ENCODE data around the gene RAB31. TPM values are rescaled to one million over a fixed set of nuclear protein-coding genes. Genes with fewer than 3 reads are reported as not detected.

RAB31 gene
- polyA plus RNA-seq, 1 donor (not counting 4 experiments of a cell fraction or from before 2014, with no cell fraction given) = 47.0 TPM

- dilution Hi-C loops (cut with MboI; ENCODE audit: extremely low pct_ligation_motif_present, low sequenced_read_pairs) = no loop called here
- Histone ChIP-seq H3K27me3 (ENCODE audit: control insufficient read depth, extremely low read depth, insufficient read depth, low read length) (no peaks in the 10 kb centered on the region), H3K79me2 (ENCODE audit: control insufficient read depth, insufficient read depth, low read length) (no peaks in the 10 kb centered on the region), H4K20me1 (ENCODE audit: control insufficient read depth, extremely low read depth, insufficient read depth, low read length) (no peaks in the 10 kb centered on the region), H3K27ac (ENCODE audit: control insufficient read depth, insufficient read depth, low read length) (no peak overlapping the region), H3K4me2 (ENCODE audit: control insufficient read depth, extremely low read depth, insufficient read depth, low read depth, low read length) (no peak overlapping the region), H3K9ac (ENCODE audit: control insufficient read depth, extremely low read depth, insufficient read depth, low read length) (no peak overlapping the region), H3K9me1 (ENCODE audit: control insufficient read depth, extremely low read depth, insufficient read depth, low read length) (no peaks in the 10 kb centered on the region), H3K36me3 (ENCODE audit: control insufficient read depth in 2 of 2, extremely low read depth in 1 of 2, insufficient read depth in 2 of 2, low read length in 2 of 2) (peaks cover 0 to 3% of the 10 kb centered on the region in 2 experiments), H3K4me3 (ENCODE audit: control insufficient read depth in 2 of 3, extremely low read depth in 1 of 3, insufficient read depth in 2 of 3, low read depth in 1 of 3, low read length in 3 of 3) (no peak overlapping the region), H2AFZ (ENCODE audit: control insufficient read depth, low read length) (no peak overlapping the region), H3K4me1 (ENCODE audit: control insufficient read depth, extremely low read depth, insufficient read depth, low read length) (no peaks in the 10 kb centered on the region), H3K9me3 (ENCODE audit: control insufficient read depth, low read depth, low read length) (no peaks in the 10 kb centered on the region)
- DNase-seq (ENCODE audit: low read depth, low spot score) = no peak
- TF ChIP-seq CTCF (optimal IDR thresholded peaks at IDR 0.05 in 1 of 3, IDR thresholded peaks at IDR 0.05 in 1 of 3, conservative IDR thresholded peaks at IDR 0.05 in 1 of 3; ENCODE audit: extremely low read depth in 1 of 3, insufficient read depth in 2 of 3, low read length in 3 of 3) (no peak), EZH2 (IDR thresholded peaks at IDR 0.05; ENCODE audit: low read length) (no peak)
- no peak for FAIRE-seq
Observed at GRCh38 chr18:9859232-9859631, 151.1 kb downstream of the RAB31 start.

- no peak overlapping the region for H2AFZ ChIP-seq (ENCODE audit: control insufficient read depth, low read length)
- no peak overlapping the region for H3K9ac ChIP-seq (ENCODE audit: control insufficient read depth, extremely low read depth, insufficient read depth, low read length)
- H3K4me2 ChIP-seq (ENCODE audit: control insufficient read depth, extremely low read depth, insufficient read depth, low read depth, low read length) = no peak overlapping the region
- peaks cover 1% of the 10 kb centered on the region for H3K9me3 ChIP-seq (ENCODE audit: control insufficient read depth, low read depth, low read length)
- H4K20me1 ChIP-seq (ENCODE audit: control insufficient read depth, extremely low read depth, insufficient read depth, low read length) = no peaks in the 10 kb centered on the region
- H3K27ac ChIP-seq (ENCODE audit: control insufficient read depth, insufficient read depth, low read length) = no peak overlapping the region
- no peaks in the 10 kb centered on the region for H3K9me1 ChIP-seq (ENCODE audit: control insufficient read depth, extremely low read depth, insufficient read depth, low read length)
- H3K4me1 ChIP-seq (ENCODE audit: control insufficient read depth, extremely low read depth, insufficient read depth, low read length) = no peaks in the 10 kb centered on the region
- DNase-seq (ENCODE audit: low read depth, low spot score) (no peak), FAIRE-seq (no peak)
- H3K4me3 ChIP-seq (ENCODE audit: control insufficient read depth in 2 of 3, extremely low read depth in 1 of 3, insufficient read depth in 2 of 3, low read depth in 1 of 3, low read length in 3 of 3) = no peak overlapping the region
- TF ChIP-seq CTCF (optimal IDR thresholded peaks at IDR 0.05 in 1 of 3, IDR thresholded peaks at IDR 0.05 in 1 of 3, conservative IDR thresholded peaks at IDR 0.05 in 1 of 3; ENCODE audit: extremely low read depth in 1 of 3, insufficient read depth in 2 of 3, low read length in 3 of 3) (no peak), EZH2 (IDR thresholded peaks at IDR 0.05; ENCODE audit: low read length) (no peak)
- H3K79me2 ChIP-seq (ENCODE audit: control insufficient read depth, insufficient read depth, low read length) = no peaks in the 10 kb centered on the region
- dilution Hi-C loops (cut with MboI; ENCODE audit: extremely low pct_ligation_motif_present, low sequenced_read_pairs) = no loop called here
- peaks cover 0 to 3% of the 10 kb centered on the region in 2 experiments for H3K36me3 ChIP-seq (ENCODE audit: control insufficient read depth in 2 of 2, extremely low read depth in 1 of 2, insufficient read depth in 2 of 2, low read length in 2 of 2)
- H3K27me3 ChIP-seq (ENCODE audit: control insufficient read depth, extremely low read depth, insufficient read depth, low read length) = no peaks in the 10 kb centered on the region
Observed at GRCh38 chr18:9860682-9861081, 152.6 kb downstream of the RAB31 start.

Data from keratinocyte (primary cell).